ENCODE data around the gene NUDT7.

Gene NUDT7

DNA sequence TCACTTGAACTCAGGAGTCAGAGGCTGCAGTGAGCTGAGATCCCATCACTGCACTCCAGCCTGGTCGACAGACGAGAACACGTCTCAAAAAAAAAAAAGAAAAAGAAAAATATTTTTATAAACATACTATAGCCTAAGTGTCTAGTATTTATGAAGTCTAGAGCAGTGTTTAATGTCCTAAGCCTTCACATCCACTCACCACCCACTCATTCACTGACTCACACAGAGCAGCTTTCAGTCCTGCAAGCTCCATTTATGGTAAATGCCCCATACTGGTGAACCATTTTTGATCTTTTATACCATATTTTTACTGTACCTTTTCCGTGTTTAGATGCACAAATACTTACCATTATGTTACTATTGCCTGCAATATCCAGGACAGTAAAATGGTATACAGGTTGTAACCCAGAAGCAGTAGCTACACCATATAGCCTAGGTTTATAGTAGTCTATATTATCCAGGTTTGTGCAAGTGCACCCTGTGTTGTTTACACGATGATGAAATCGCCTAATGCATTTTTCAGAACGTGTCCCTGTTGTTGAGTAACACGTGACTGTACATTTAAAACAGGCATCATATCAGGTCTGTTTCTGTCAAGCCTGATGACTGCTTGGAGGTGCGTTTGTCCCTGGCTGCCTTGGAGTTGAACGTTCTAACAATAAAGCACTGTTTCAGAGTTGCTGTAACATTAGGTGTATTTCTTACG, 10.1 kb downstream of the NUDT7 start:
- H3K18ac ChIP-seq (ENCODE audit: low read depth in 1 of 2, low read length in 2 of 2) = no peak overlapping the region
- DNase-seq = peak; percentile 91
- H2AK5ac ChIP-seq (ENCODE audit: low read length, severe bottlenecking) = no peak overlapping the region
- no peak overlapping the region for H3K14ac ChIP-seq (ENCODE audit: low read length in 2 of 2)
- no peak overlapping the region for H2BK12ac ChIP-seq (ENCODE audit: low read length in 2 of 2)
- no peak overlapping the region for H2BK15ac ChIP-seq (ENCODE audit: low read depth, poor library complexity, severe bottlenecking)
- H3K27ac ChIP-seq (ENCODE audit: low read length, poor library complexity, severe bottlenecking) = no peak overlapping the region
- no peak overlapping the region for H2BK5ac ChIP-seq (ENCODE audit: low read depth, low read length, poor library complexity, severe bottlenecking)
- H3K79me1 ChIP-seq (replicated peaks; ENCODE audit: low read length, poor library complexity, severe bottlenecking) = no peaks in the 10 kb centered on the region
- no peak overlapping the region for H4K91ac ChIP-seq (ENCODE audit: low read length)
- H2BK120ac ChIP-seq (ENCODE audit: low read depth, low read length) = no peak overlapping the region
- no peak overlapping the region for H4K8ac ChIP-seq (ENCODE audit: low read length)
- no peaks in the 10 kb centered on the region for H3K4me1 ChIP-seq (ENCODE audit: control insufficient read depth, insufficient read depth, low read depth, low read length)
- no peak overlapping the region for H3K4me3 ChIP-seq (ENCODE audit: insufficient read depth in 1 of 2, low read depth in 1 of 2, low read length in 2 of 2)
- WGBS = 18% methylated on average over 8 of the region's 11 CpGs
- H3K4ac ChIP-seq (ENCODE audit: low read depth in 1 of 2, low read length in 2 of 2) = no peak overlapping the region
- no peaks in the 10 kb centered on the region for H3K27me3 ChIP-seq (ENCODE audit: control insufficient read depth in 1 of 2, insufficient read depth in 1 of 2, low read length in 2 of 2)
- H3K9ac ChIP-seq (ENCODE audit: low read length) = no peak overlapping the region
- no peaks in the 10 kb centered on the region for H3K9me3 ChIP-seq (ENCODE audit: control insufficient read depth, low read length)
- H3K23ac ChIP-seq (ENCODE audit: low read length in 2 of 2) = no peak overlapping the region
- H2AFZ ChIP-seq (ENCODE audit: low read depth, low read length) = no peak overlapping the region
- H3K36me3 ChIP-seq (ENCODE audit: control insufficient read depth in 1 of 2, insufficient read depth in 2 of 2, low read depth in 1 of 2, low read length in 2 of 2) = no peaks in the 10 kb centered on the region
- no peak overlapping the region for H3K4me2 ChIP-seq (ENCODE audit: low read length, poor library complexity, severe bottlenecking)

DNA sequence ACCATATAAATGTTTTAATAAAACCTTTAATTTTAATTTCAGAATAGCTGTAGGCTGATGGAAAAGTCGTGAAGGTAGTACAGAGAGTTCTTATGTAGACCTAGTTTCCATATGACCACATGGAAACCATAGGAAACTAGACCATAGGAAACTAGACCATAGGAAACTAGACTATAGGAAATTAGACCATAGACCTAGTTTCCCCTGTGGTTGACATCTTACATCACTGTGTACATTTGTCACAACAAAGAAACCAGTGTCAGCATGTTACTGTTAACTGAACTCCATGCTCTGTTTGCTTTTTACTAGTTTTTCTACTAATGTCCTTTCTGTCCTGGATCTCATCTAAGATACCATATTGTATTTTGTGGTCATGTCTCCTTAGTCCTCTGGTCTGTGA, 14.6 kb downstream of the NUDT7 start:
- Histone ChIP-seq H2BK12ac (ENCODE audit: low read length in 2 of 2) (no peak overlapping the region), H3K9me3 (ENCODE audit: control insufficient read depth, low read length) (no peaks in the 10 kb centered on the region), H3K27me3 (ENCODE audit: control insufficient read depth in 1 of 2, insufficient read depth in 1 of 2, low read length in 2 of 2) (no peaks in the 10 kb centered on the region), H3K4me1 (ENCODE audit: control insufficient read depth, insufficient read depth, low read depth, low read length) (no peaks in the 10 kb centered on the region), H3K18ac (ENCODE audit: low read depth in 1 of 2, low read length in 2 of 2) (no peak overlapping the region), H2AFZ (ENCODE audit: low read depth, low read length) (no peak overlapping the region), H3K27ac (ENCODE audit: low read length, poor library complexity, severe bottlenecking) (no peak overlapping the region), H4K91ac (ENCODE audit: low read length) (no peak overlapping the region), H3K4me2 (ENCODE audit: low read length, poor library complexity, severe bottlenecking) (no peak overlapping the region), H3K36me3 (ENCODE audit: control insufficient read depth in 1 of 2, insufficient read depth in 2 of 2, low read depth in 1 of 2, low read length in 2 of 2) (no peaks in the 10 kb centered on the region), H2BK120ac (ENCODE audit: low read depth, low read length) (no peak overlapping the region), H3K14ac (ENCODE audit: low read length in 2 of 2) (no peak overlapping the region), H3K4me3 (ENCODE audit: insufficient read depth in 1 of 2, low read depth in 1 of 2, low read length in 2 of 2) (no peak overlapping the region), H3K23ac (ENCODE audit: low read length in 2 of 2) (no peak overlapping the region), H3K9ac (ENCODE audit: low read length) (no peak overlapping the region), H2AK5ac (ENCODE audit: low read length, severe bottlenecking) (no peak overlapping the region), H4K8ac (ENCODE audit: low read length) (no peak overlapping the region), H2BK5ac (ENCODE audit: low read depth, low read length, poor library complexity, severe bottlenecking) (no peak overlapping the region), H3K4ac (ENCODE audit: low read depth in 1 of 2, low read length in 2 of 2) (no peak overlapping the region), H2BK15ac (ENCODE audit: low read depth, poor library complexity, severe bottlenecking) (no peak overlapping the region), H3K79me1 (replicated peaks; ENCODE audit: low read length, poor library complexity, severe bottlenecking) (no peaks in the 10 kb centered on the region)
- no CpG with 5 or more reads among the region's 1 CpG for WGBS
- no peak for DNase-seq

DNA sequence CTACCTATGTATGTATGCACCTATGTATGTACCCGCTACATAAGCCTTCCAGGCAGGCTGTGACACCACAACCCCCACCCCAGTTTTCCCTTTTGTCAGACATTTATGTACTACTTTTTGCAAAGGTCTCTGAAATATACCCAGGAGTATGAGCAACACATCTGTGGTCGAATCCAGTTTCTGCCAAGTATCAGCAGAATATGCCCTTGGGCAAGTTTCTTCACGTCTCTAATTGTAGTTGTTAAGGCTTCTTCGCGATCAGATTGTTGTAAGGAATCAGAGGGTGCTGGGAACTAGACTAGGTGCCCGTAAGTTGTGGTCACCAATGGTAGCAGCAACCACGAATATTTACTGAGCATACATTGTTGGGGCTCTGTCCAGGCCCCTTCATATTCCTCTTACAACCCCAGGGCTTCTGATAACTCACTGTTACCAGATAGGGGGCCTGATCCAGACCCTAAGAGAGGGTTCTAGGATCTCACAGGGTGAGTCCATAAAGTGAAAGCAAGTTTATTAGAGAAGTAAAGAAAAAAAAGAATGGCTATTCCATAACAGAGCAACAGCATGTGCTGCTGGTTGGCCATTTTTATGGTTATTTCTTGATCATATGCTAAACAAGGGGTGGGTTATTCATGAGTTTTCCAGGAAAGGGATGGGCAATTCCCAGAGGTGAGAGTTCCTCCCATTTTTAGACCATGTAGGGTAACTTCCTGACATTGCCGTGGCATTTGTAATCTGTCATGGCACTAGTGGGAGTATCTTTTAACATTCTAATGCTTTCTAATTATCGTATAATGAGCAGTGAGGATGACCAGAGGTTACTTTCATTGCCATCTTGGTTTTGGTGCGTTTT, 16.6 kb downstream of the NUDT7 start:
- H3K4me1 ChIP-seq (ENCODE audit: control insufficient read depth, insufficient read depth, low read depth, low read length) = no peaks in the 10 kb centered on the region
- H2BK120ac ChIP-seq (ENCODE audit: low read depth, low read length) = no peak overlapping the region
- 91% methylated on average over 10 of the region's 10 CpGs for WGBS
- no peak for DNase-seq
- H2AK5ac ChIP-seq (ENCODE audit: low read length, severe bottlenecking) = no peak overlapping the region
- H4K91ac ChIP-seq (ENCODE audit: low read length) = no peak overlapping the region
- no peak overlapping the region for H2BK12ac ChIP-seq (ENCODE audit: low read length in 2 of 2)
- H3K14ac ChIP-seq (ENCODE audit: low read length in 2 of 2) = no peak overlapping the region
- H3K36me3 ChIP-seq (ENCODE audit: control insufficient read depth in 1 of 2, insufficient read depth in 2 of 2, low read depth in 1 of 2, low read length in 2 of 2) = no peaks in the 10 kb centered on the region
- no peaks in the 10 kb centered on the region for H3K9me3 ChIP-seq (ENCODE audit: control insufficient read depth, low read length)
- H3K27ac ChIP-seq (ENCODE audit: low read length, poor library complexity, severe bottlenecking) = no peak overlapping the region
- H3K27me3 ChIP-seq (ENCODE audit: control insufficient read depth in 1 of 2, insufficient read depth in 1 of 2, low read length in 2 of 2) = no peaks in the 10 kb centered on the region
- H3K4me2 ChIP-seq (ENCODE audit: low read length, poor library complexity, severe bottlenecking) = no peak overlapping the region
- no peak overlapping the region for H4K8ac ChIP-seq (ENCODE audit: low read length)
- no peak overlapping the region for H2BK5ac ChIP-seq (ENCODE audit: low read depth, low read length, poor library complexity, severe bottlenecking)
- no peak overlapping the region for H2BK15ac ChIP-seq (ENCODE audit: low read depth, poor library complexity, severe bottlenecking)
- no peak overlapping the region for H3K23ac ChIP-seq (ENCODE audit: low read length in 2 of 2)
- no peaks in the 10 kb centered on the region for H3K79me1 ChIP-seq (replicated peaks; ENCODE audit: low read length, poor library complexity, severe bottlenecking)
- no peak overlapping the region for H3K4me3 ChIP-seq (ENCODE audit: insufficient read depth in 1 of 2, low read depth in 1 of 2, low read length in 2 of 2)
- no peak overlapping the region for H3K9ac ChIP-seq (ENCODE audit: low read length)
- H2AFZ ChIP-seq (ENCODE audit: low read depth, low read length) = no peak overlapping the region
- H3K4ac ChIP-seq (ENCODE audit: low read depth in 1 of 2, low read length in 2 of 2) = no peak overlapping the region
- H3K18ac ChIP-seq (ENCODE audit: low read depth in 1 of 2, low read length in 2 of 2) = no peak overlapping the region

DNA sequence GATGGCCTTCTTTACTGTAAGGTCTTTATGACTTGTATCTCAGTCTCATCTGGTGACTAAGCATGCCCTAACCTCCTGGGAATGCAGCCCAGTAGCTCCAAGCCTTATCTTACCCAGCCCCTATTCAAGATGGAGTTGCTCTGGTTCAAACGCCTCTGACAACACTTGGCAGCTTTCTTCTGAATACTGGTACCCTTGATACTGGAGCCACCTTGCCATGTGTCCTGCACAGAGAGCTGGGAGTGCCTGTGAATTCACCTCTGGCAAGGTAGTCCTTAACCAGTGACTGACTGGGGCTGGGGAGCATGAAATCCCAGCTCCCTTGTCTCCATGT, 17.2 kb downstream of the NUDT7 start:
- H3K23ac ChIP-seq (ENCODE audit: low read length in 2 of 2) = no peak overlapping the region
- 68% methylated on average over 1 of the region's 1 CpG for WGBS
- no peak for DNase-seq

More for the DNA sequence above, 17.2 kb downstream of the NUDT7 start:
- no peaks in the 10 kb centered on the region for H3K9me3 ChIP-seq (ENCODE audit: control insufficient read depth, low read length)
- H2BK120ac ChIP-seq (ENCODE audit: low read depth, low read length) = no peak overlapping the region
- no peak overlapping the region for H3K4me3 ChIP-seq (ENCODE audit: insufficient read depth in 1 of 2, low read depth in 1 of 2, low read length in 2 of 2)
- no peak overlapping the region for H4K91ac ChIP-seq (ENCODE audit: low read length)
- no peak overlapping the region for H3K27ac ChIP-seq (ENCODE audit: low read length, poor library complexity, severe bottlenecking)
- no peak overlapping the region for H3K9ac ChIP-seq (ENCODE audit: low read length)
- H3K14ac ChIP-seq (ENCODE audit: low read length in 2 of 2) = peak overlapping the region in 1 of 2 experiments; percentile 79
- no peak overlapping the region for H2AFZ ChIP-seq (ENCODE audit: low read depth, low read length)
- peak overlapping the region in 1 of 2 experiments; percentile 24 for H3K18ac ChIP-seq (ENCODE audit: low read depth in 1 of 2, low read length in 2 of 2)
- H2AK5ac ChIP-seq (ENCODE audit: low read length, severe bottlenecking) = no peak overlapping the region
- no peak overlapping the region for H2BK12ac ChIP-seq (ENCODE audit: low read length in 2 of 2)
- no peak overlapping the region for H2BK5ac ChIP-seq (ENCODE audit: low read depth, low read length, poor library complexity, severe bottlenecking)
- H3K36me3 ChIP-seq (ENCODE audit: control insufficient read depth in 1 of 2, insufficient read depth in 2 of 2, low read depth in 1 of 2, low read length in 2 of 2) = no peaks in the 10 kb centered on the region
- H3K4me2 ChIP-seq (ENCODE audit: low read length, poor library complexity, severe bottlenecking) = no peak overlapping the region
- no peak overlapping the region for H3K4ac ChIP-seq (ENCODE audit: low read depth in 1 of 2, low read length in 2 of 2)
- no peaks in the 10 kb centered on the region for H3K4me1 ChIP-seq (ENCODE audit: control insufficient read depth, insufficient read depth, low read depth, low read length)
- no peaks in the 10 kb centered on the region for H3K27me3 ChIP-seq (ENCODE audit: control insufficient read depth in 1 of 2, insufficient read depth in 1 of 2, low read length in 2 of 2)
- H3K79me1 ChIP-seq (replicated peaks; ENCODE audit: low read length, poor library complexity, severe bottlenecking) = no peaks in the 10 kb centered on the region
- no peak overlapping the region for H2BK15ac ChIP-seq (ENCODE audit: low read depth, poor library complexity, severe bottlenecking)
- H4K8ac ChIP-seq (ENCODE audit: low read length) = no peak overlapping the region
